Activated CD8-positive, alpha-beta memory T cell treated with anti-CD3 and anti-CD28 coated beads, Interleukin-2, amount 10 ng/mL, durations not matched to agents 7 days and 5 days (primary cell): ENCODE results near the gene EIF3D. TPM values are rescaled to one million over a fixed set of nuclear protein-coding genes. Genes with fewer than 3 reads are reported as not detected.

Source experiments
- ATAC-seq: fragments of 150-1000 bp; cut with Tn5 transposase; one replicate; pipeline ENCODE4 v1.10.0; 2021; ENCODE audit warnings: moderate library complexity
- CTCF ChIA-PET: fragments of 350-600 bp; sonication (Branson Sonifier 250); formaldehyde crosslinking; loops from one replicate; lab custom pipeline; 2021; ENCODE audit warnings: antibody characterized with exemption; lab: Charles Lee
- DNase-seq: peaks from one replicate; pipeline ENCODE4 v3.0.0-alpha.2; 2020
- H3K27ac Mint-ChIP-seq: one replicate; pipeline ENCODE4 v1.8.0; 2021; ENCODE audit warnings: mild to moderate bottlenecking, mixed read lengths
- H3K27me3 Mint-ChIP-seq: one replicate; pipeline ENCODE4 v1.8.0; 2021; ENCODE audit warnings: mixed read lengths
- H3K36me3 Mint-ChIP-seq: one replicate; pipeline ENCODE4 v1.8.0; 2021; ENCODE audit warnings: mild to moderate bottlenecking, mixed read lengths
- H3K4me1 Mint-ChIP-seq: one replicate; pipeline ENCODE4 v1.8.0; 2021; ENCODE audit warnings: mixed read lengths
- H3K4me3 Mint-ChIP-seq: one replicate; pipeline ENCODE4 v1.8.0; 2021; ENCODE audit warnings: mild to moderate bottlenecking, moderate library complexity, mixed read lengths
- H3K9me3 Mint-ChIP-seq: one replicate; pipeline ENCODE4 v1.8.0; 2022; ENCODE audit warnings: low read depth, mixed read lengths
- total RNA-seq, 2 experiments: library from RNA; stranded (reverse); gene quantifications; one replicate each; pipeline ENCODE4 v1.2.3, GENCODE V29; 2021

Gene EIF3D
- total RNA-seq, 2 experiments from 2014 or later, result 205 to 232 TPM

GRCh38 chr22:36512333-36512732, 16.6 kb downstream of the EIF3D start:
- no peak for DNase-seq
- ATAC-seq, result no peak
- no peak overlapping the region for H3K27ac Mint-ChIP-seq
- no peak overlapping the region for H3K4me3 Mint-ChIP-seq
- CTCF ChIA-PET, result interaction anchor here (3.4 kb wide), 1 partner anchor 17 kb away, joined by 14 read pairs; the partner anchor contains the start of gene EIF3D
- H3K9me3 Mint-ChIP-seq, result no peaks in the 10 kb centered on the region
- no peaks in the 10 kb centered on the region for H3K27me3 Mint-ChIP-seq
- H3K36me3 Mint-ChIP-seq, result peaks cover 59% of the 10 kb centered on the region
- peaks cover 4% of the 10 kb centered on the region for H3K4me1 Mint-ChIP-seq

- peak; percentile 55 for DNase-seq
- peaks cover 9% of the 10 kb centered on the region for H3K4me1 Mint-ChIP-seq
- H3K27ac Mint-ChIP-seq, result no peak overlapping the region
- CTCF ChIA-PET, result interaction anchor here (1.0 to 3.4 kb wide), 8 partner anchors 10 to 276 kb away, joined by 4 to 20 read pairs (median 6); partner anchors contain the start of gene EIF3D
- no peak overlapping the region for H3K4me3 Mint-ChIP-seq
- H3K36me3 Mint-ChIP-seq, result peaks cover 48% of the 10 kb centered on the region
- no peaks in the 10 kb centered on the region for H3K9me3 Mint-ChIP-seq
- no peak for ATAC-seq
- no peaks in the 10 kb centered on the region for H3K27me3 Mint-ChIP-seq
Measured at GRCh38 chr22:36510966-36511881, 17.7 kb downstream of the EIF3D start.

DNA sequence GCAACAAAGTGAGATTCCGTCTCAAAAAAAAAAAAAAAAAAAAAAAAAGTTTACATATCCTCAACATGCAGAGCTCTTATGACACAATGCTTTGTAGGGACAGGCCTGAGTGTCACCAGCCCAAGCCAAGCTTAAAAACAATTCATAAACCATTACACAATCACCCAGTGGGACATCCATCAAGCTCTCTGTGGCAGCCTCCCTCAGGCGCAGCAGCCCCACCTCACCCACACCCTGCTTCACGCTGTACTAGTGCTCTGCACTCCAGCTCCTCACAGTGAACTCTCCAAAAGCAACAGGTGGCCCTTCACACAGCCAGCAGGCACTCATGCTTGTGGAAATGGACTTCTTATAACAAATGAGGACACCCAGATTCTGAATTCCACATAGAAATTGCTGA, 18.6 kb downstream of the EIF3D start:
- ATAC-seq (no peak), DNase-seq (no peak)
- no peaks in the 10 kb centered on the region for H3K27me3 Mint-ChIP-seq
- no peaks in the 10 kb centered on the region for H3K9me3 Mint-ChIP-seq
- H3K27ac Mint-ChIP-seq, result no peak overlapping the region
- CTCF ChIA-PET, result interaction anchor here (1.0 to 3.4 kb wide), 8 partner anchors 9 to 275 kb away, joined by 4 to 20 read pairs (median 6); partner anchors contain the start of gene EIF3D
- H3K4me3 Mint-ChIP-seq, result no peak overlapping the region
- H3K36me3 Mint-ChIP-seq, result peaks cover 39% of the 10 kb centered on the region
- peaks cover 15% of the 10 kb centered on the region for H3K4me1 Mint-ChIP-seq

GRCh38 chr22:36507518-36508010, 21.4 kb downstream of the EIF3D start:
- no peaks in the 10 kb centered on the region for H3K9me3 Mint-ChIP-seq
- no peak overlapping the region for H3K27ac Mint-ChIP-seq
- H3K4me1 Mint-ChIP-seq, result peaks cover 21% of the 10 kb centered on the region
- CTCF ChIA-PET, result interaction anchor here (1.0 to 1.7 kb wide), 6 partner anchors 11 to 269 kb away, joined by 3 to 6 read pairs (median 4); partner anchors contain the start of gene APOL2
- no peaks in the 10 kb centered on the region for H3K27me3 Mint-ChIP-seq
- peak overlapping the region; percentile 65 for H3K4me3 Mint-ChIP-seq
- H3K36me3 Mint-ChIP-seq, result peaks cover 20% of the 10 kb centered on the region
- DNase-seq, result no peak
- no peak for ATAC-seq

- peak within 1 kb of the TSS; percentile 65 for H3K4me3 Mint-ChIP-seq
- H3K4me1 Mint-ChIP-seq, result peaks cover 21% of the 10 kb centered on the region
- peaks cover 14% of the 10 kb centered on the region for H3K36me3 Mint-ChIP-seq
- peak; percentile 93 for DNase-seq
- peak within 1 kb of the TSS; percentile 65 for H3K27ac Mint-ChIP-seq
- no peaks in the 10 kb centered on the region for H3K27me3 Mint-ChIP-seq
- H3K9me3 Mint-ChIP-seq, result no peaks in the 10 kb centered on the region
- ATAC-seq, result peak; percentile 99
- CTCF ChIA-PET, result interaction anchor here (0.8 to 1.7 kb wide), 9 partner anchors 12 to 268 kb away, joined by 3 to 6 read pairs (median 3); partner anchors contain the start of gene APOL2
Measured at GRCh38 chr22:36506637-36507517, 22.1 kb downstream of the EIF3D start, which contains the start of gene FOXRED2. TSS of gene FOXRED2 (minus strand) at chr22:36507040. CDS start at chr22:36506422, 618 bp downstream.

- H3K27me3 Mint-ChIP-seq, result no peaks in the 10 kb centered on the region
- ATAC-seq, result no peak
- peaks cover 21% of the 10 kb centered on the region for H3K4me1 Mint-ChIP-seq
- no peaks in the 10 kb centered on the region for H3K9me3 Mint-ChIP-seq
- H3K36me3 Mint-ChIP-seq, result peaks cover 9% of the 10 kb centered on the region
- CTCF ChIA-PET, result interaction anchor here (1.0 to 1.5 kb wide), 3 partner anchors 19 to 205 kb away, joined by 3 to 5 read pairs (median 3); no protein-coding TSS in a partner anchor
- no peak for DNase-seq
- H3K27ac Mint-ChIP-seq, result no peak overlapping the region
- peak overlapping the region; percentile 65 for H3K4me3 Mint-ChIP-seq
Measured at GRCh38 chr22:36505998-36506635, 22.8 kb downstream of the EIF3D start.

- Mint-ChIP-seq H3K36me3 (peaks cover 2% of the 10 kb centered on the region), H3K4me3 (no peak overlapping the region), H3K9me3 (no peaks in the 10 kb centered on the region), H3K27me3 (no peaks in the 10 kb centered on the region), H3K27ac (no peak overlapping the region), H3K4me1 (no peaks in the 10 kb centered on the region)
- no peak for ATAC-seq
- CTCF ChIA-PET, result no interaction called here
- DNase-seq, result no peak
Measured at GRCh38 chr22:36497910-36498665, 30.9 kb downstream of the EIF3D start.

DNA sequence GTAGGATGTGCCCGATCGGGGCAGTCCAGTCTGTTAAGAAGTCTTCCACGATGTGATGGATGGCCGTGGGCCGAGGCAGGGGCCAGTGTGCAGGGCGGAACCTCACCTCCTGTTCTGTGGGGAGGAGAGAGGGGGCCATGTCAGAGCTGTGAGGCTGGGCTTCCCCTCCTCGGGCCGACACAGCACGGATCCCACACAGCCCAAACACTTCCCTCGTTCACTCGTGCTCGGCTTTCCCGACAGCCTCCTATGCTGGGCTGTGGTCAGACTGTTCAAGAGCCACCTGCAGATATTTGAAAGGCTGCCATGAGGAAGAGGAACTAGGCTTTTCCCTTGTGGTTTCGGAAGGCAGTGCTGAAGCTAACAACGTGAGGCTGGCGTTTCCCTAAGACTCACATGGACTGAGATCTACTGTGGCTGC, 35.3 kb downstream of the EIF3D start:
- H3K27me3 Mint-ChIP-seq, result no peaks in the 10 kb centered on the region
- no peaks in the 10 kb centered on the region for H3K4me1 Mint-ChIP-seq
- ATAC-seq (no peak), DNase-seq (no peak)
- CTCF ChIA-PET, result interaction anchor here (0.9 to 1.9 kb wide), 3 partner anchors 193 to 215 kb away, joined by 3 to 4 read pairs (median 3); no protein-coding TSS in a partner anchor
- H3K4me3 Mint-ChIP-seq, result no peak overlapping the region
- no peaks in the 10 kb centered on the region for H3K9me3 Mint-ChIP-seq
- peaks cover 7% of the 10 kb centered on the region for H3K36me3 Mint-ChIP-seq
- no peak overlapping the region for H3K27ac Mint-ChIP-seq

- DNase-seq (no peak), ATAC-seq (no peak)
- peaks cover 12% of the 10 kb centered on the region for H3K36me3 Mint-ChIP-seq
- H3K4me3 Mint-ChIP-seq, result no peak overlapping the region
- no peaks in the 10 kb centered on the region for H3K9me3 Mint-ChIP-seq
- H3K27ac Mint-ChIP-seq, result no peak overlapping the region
- H3K27me3 Mint-ChIP-seq, result no peaks in the 10 kb centered on the region
- H3K4me1 Mint-ChIP-seq, result no peaks in the 10 kb centered on the region
- CTCF ChIA-PET, result interaction anchor here (1.3 kb wide), 1 partner anchor 10 kb away, joined by 4 read pairs; the partner anchor contains the start of gene TXN2
Measured at GRCh38 chr22:36492109-36492508, 36.9 kb downstream of the EIF3D start.

- no peak for ATAC-seq
- H3K4me3 Mint-ChIP-seq, result no peak overlapping the region
- H3K36me3 Mint-ChIP-seq, result peaks cover 19% of the 10 kb centered on the region
- no peaks in the 10 kb centered on the region for H3K27me3 Mint-ChIP-seq
- CTCF ChIA-PET, result interaction anchor here (1.3 kb wide), 1 partner anchor 9 kb away, joined by 4 read pairs; the partner anchor contains the start of gene TXN2
- DNase-seq, result no peak
- no peak overlapping the region for H3K27ac Mint-ChIP-seq
- H3K9me3 Mint-ChIP-seq, result no peaks in the 10 kb centered on the region
- no peaks in the 10 kb centered on the region for H3K4me1 Mint-ChIP-seq
Measured at GRCh38 chr22:36491155-36491554, 37.8 kb downstream of the EIF3D start.

DNA sequence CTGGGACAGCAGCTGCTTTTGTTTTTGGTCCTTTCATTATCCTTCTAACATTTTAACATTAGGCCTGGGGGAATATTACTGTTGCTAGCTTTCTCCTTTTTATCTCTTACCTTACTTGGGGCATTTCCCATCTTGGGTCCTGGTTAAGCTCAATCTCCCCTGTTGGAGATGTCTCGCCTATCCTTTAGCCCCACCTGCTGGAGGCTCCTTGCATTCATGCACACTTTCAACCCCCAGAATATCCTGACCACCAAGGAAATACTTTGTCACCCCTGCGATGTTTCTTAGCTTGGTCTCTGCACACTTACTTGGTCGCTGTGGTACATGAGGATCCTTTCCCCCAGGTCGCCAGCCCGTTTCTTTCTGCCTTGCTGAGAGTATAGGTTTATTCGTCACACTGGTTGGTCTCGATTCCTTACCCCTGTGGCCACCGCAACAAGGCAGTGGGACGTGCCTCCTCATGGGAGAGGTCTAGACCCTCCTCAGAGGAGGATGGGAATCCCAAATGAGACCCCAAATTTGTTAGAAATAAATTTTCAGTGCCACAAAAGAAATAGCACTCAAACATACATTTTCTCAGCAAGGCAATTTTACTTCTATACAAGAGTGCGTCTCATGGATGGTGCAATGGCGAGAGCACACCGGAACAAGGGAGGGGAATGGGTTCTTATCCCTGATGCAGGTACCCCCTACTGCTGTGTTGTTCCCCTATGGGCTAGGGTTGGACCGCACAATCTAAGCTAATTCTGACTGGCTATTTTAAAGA, 42.2 kb downstream of the EIF3D start:
- ATAC-seq (no peak), DNase-seq (peak; percentile 73)
- Mint-ChIP-seq H3K9me3 (no peaks in the 10 kb centered on the region), H3K27ac (no peak overlapping the region), H3K27me3 (no peaks in the 10 kb centered on the region), H3K4me1 (peaks cover 11% of the 10 kb centered on the region), H3K4me3 (no peak overlapping the region), H3K36me3 (peaks cover 15% of the 10 kb centered on the region)
- CTCF ChIA-PET, result interaction anchor here (0.6 to 2.8 kb wide), 31 partner anchors 15 to 363 kb away, joined by 3 to 16 read pairs (median 4); partner anchors contain the start of genes APOL1, APOL2 and FOXRED2
